Measurements from ENCODE around the gene NDUFB7.

GRCh38 chr19:14577885-14578427 is 6.1 kb upstream of the NDUFB7 start:
- TF ChIP-seq CTCF (IDR thresholded peaks at IDR 0.05) (no peak), POLR2A (IDR thresholded peaks at IDR 0.05) (no peak)
